WTC11 (cell line): Measurements from ENCODE around the gene SMURF1. TPM values are rescaled to one million over a fixed set of nuclear protein-coding genes. Genes with fewer than 3 reads are reported as not detected.
A peak's percentile ranks its signal among the peaks of the same experiment; 100 is the strongest.

ENCODE experiments used
- ATAC-seq: fragments of 200-7000 bp; cut with Tn5 transposase; 2 replicates; pipeline ENCODE4 v1.10.0; 2021; ENCODE audit warnings: mild to moderate bottlenecking, moderate library complexity
- CTCF ChIA-PET: fragments of 300-600 bp; sonication (Branson Sonifier 250); formaldehyde crosslinking; loops from one replicate; lab custom pipeline; 2021; ENCODE audit warnings: antibody characterized with exemption; lab: Charles Lee
- POLR2A ChIA-PET: fragments of 350-600 bp; sonication (Branson Sonifier 250); formaldehyde crosslinking; loops from one replicate; lab custom pipeline; 2021; ENCODE audit warnings: antibody characterized with exemption; lab: Charles Lee
- DNase-seq: peaks from one replicate; pipeline ENCODE4 v3.0.0; 2021; ENCODE audit warnings: low spot score
- H3K27ac Mint-ChIP-seq: 2 replicates; pipeline ENCODE4 v1.8.0; 2021; ENCODE audit warnings: mixed read lengths
- H3K27me3 Mint-ChIP-seq: 2 replicates; pipeline ENCODE4 v1.8.0; 2021; ENCODE audit warnings: low read depth, mild to moderate bottlenecking, moderate library complexity, mixed read lengths
- H3K36me3 Mint-ChIP-seq: 2 replicates; pipeline ENCODE4 v1.8.0; 2021; ENCODE audit warnings: mixed read lengths
- H3K4me1 Mint-ChIP-seq: 2 replicates; pipeline ENCODE4 v1.8.0; 2022; ENCODE audit warnings: mixed read lengths
- H3K4me3 Mint-ChIP-seq: 2 replicates; pipeline ENCODE4 v1.8.0; 2021; ENCODE audit warnings: mild to moderate bottlenecking, moderate library complexity, mixed read lengths
- H3K9me3 Mint-ChIP-seq: 2 replicates; pipeline ENCODE4 v1.8.0; 2021; ENCODE audit warnings: mixed read lengths
- AR ChIP-seq: fragments of 250-450 bp; sonication (Bioruptor Pico); IDR thresholded peaks from 2 replicates; pipeline ENCODE4 v1.9.0; 2021; ENCODE audit warnings: mild to moderate bottlenecking
- ATF2 ChIP-seq: sonication (generic); formaldehyde crosslinking; IDR thresholded peaks from 2 replicates; pipeline ENCODE4 v1.8.1; 2022; ENCODE audit warnings: low read depth, missing genetic modification reagents, borderline replicate concordance
- E2F4 ChIP-seq: sonication (generic); formaldehyde crosslinking; IDR thresholded peaks from 2 replicates; pipeline ENCODE4 v1.8.1; 2022; ENCODE audit warnings: low read depth, mild to moderate bottlenecking, moderate library complexity, missing genetic modification reagents, borderline replicate concordance
- EMX1 ChIP-seq: fragments of 250-450 bp; sonication (Bioruptor Pico); IDR thresholded peaks from 2 replicates; pipeline ENCODE4 v1.8.0; 2021; ENCODE audit warnings: mild to moderate bottlenecking
- JUN ChIP-seq: sonication (generic); formaldehyde crosslinking; IDR thresholded peaks from 2 replicates; pipeline ENCODE4 v1.8.0; 2023; ENCODE audit warnings: mild to moderate bottlenecking, missing genetic modification reagents
- MAX ChIP-seq: sonication (generic); formaldehyde crosslinking; IDR thresholded peaks from 2 replicates; pipeline ENCODE4 v1.8.0; 2022; ENCODE audit warnings: mild to moderate bottlenecking, missing genetic modification reagents
- NR2C2 ChIP-seq: sonication (generic); formaldehyde crosslinking; IDR thresholded peaks from 2 replicates; pipeline ENCODE4 v1.8.0; 2022; ENCODE audit warnings: mild to moderate bottlenecking, missing genetic modification reagents
- NR3C1 ChIP-seq: sonication (generic); formaldehyde crosslinking; conservative IDR thresholded peaks from 2 replicates; pipeline ENCODE4 v1.8.1; 2023; ENCODE audit warnings: low read depth, mild to moderate bottlenecking, missing genetic modification reagents
- SP1 ChIP-seq: sonication (generic); formaldehyde crosslinking; conservative IDR thresholded peaks from 2 replicates; pipeline ENCODE4 v1.8.1; 2022; ENCODE audit warnings: missing genetic modification reagents
- ZBTB43 ChIP-seq: sonication (generic); formaldehyde crosslinking; IDR thresholded peaks from 2 replicates; pipeline ENCODE4 v1.8.1; 2023; ENCODE audit warnings: mild to moderate bottlenecking, missing genetic modification reagents
- ZNF121 ChIP-seq: sonication (generic); formaldehyde crosslinking; IDR thresholded peaks from 2 replicates; pipeline ENCODE4 v1.8.0; 2023; ENCODE audit warnings: missing genetic modification reagents
- ZNF219 ChIP-seq: sonication (generic); formaldehyde crosslinking; IDR thresholded peaks from 2 replicates; pipeline ENCODE4 v1.8.0; 2023; ENCODE audit warnings: missing genetic modification reagents, mild to moderate bottlenecking, borderline replicate concordance
- ZNF232 ChIP-seq: sonication (generic); formaldehyde crosslinking; IDR thresholded peaks from 2 replicates; pipeline ENCODE4 v1.8.0; 2022; ENCODE audit warnings: mild to moderate bottlenecking, missing genetic modification reagents
- ZNF263 ChIP-seq: sonication (generic); formaldehyde crosslinking; IDR thresholded peaks from 2 replicates; pipeline ENCODE4 v1.8.1; 2022; ENCODE audit warnings: low read depth, mild to moderate bottlenecking, moderate library complexity, missing genetic modification reagents
- ZNF317 ChIP-seq: sonication (generic); formaldehyde crosslinking; IDR thresholded peaks from 2 replicates; pipeline ENCODE4 v1.8.1; 2023; ENCODE audit warnings: low read depth, mild to moderate bottlenecking, moderate library complexity, missing genetic modification reagents, borderline replicate concordance
- ZNF416 ChIP-seq: fragments of 250-450 bp; sonication (Bioruptor Pico); IDR thresholded peaks from 2 replicates; pipeline ENCODE4 v1.9.0; 2021; ENCODE audit warnings: mild to moderate bottlenecking, inconsistent platforms
- ZNF512 ChIP-seq: sonication (generic); formaldehyde crosslinking; IDR thresholded peaks from 2 replicates; pipeline ENCODE4 v1.8.1; 2022; ENCODE audit warnings: missing genetic modification reagents, borderline replicate concordance
- total RNA-seq: library from RNA; stranded (reverse); gene quantifications from 3 replicates; pipeline ENCODE4 v1.2.3, GENCODE V29; 2021

The SMURF1 gene
- total RNA-seq, 1 experiment from 2014 or later = 23.2 TPM

- Mint-ChIP-seq H3K27ac (no peak overlapping the region), H3K4me1 (no peaks in the 10 kb centered on the region; the same call in 1 of the 2 replicates), H3K36me3 (no peaks in the 10 kb centered on the region), H3K27me3 (peaks cover 7% of the 10 kb centered on the region; the same call in 1 of the 2 replicates), H3K9me3 (no peaks in the 10 kb centered on the region), H3K4me3 (no peak overlapping the region)
- ChIA-PET CTCF (no interaction called here), POLR2A (interaction anchor here (0.6 kb wide), 1 partner anchor 8 kb away, joined by 4 read pairs; no protein-coding TSS in a partner anchor)
- DNase-seq (no peak), ATAC-seq (no peak)
- TF ChIP-seq SP1 (CRISPR knock-in tag) (no peak), NR2C2 (CRISPR knock-in tag) (no peak), ZBTB43 (CRISPR knock-in tag) (no peak), AR (CRISPR knock-in tag) (no peak), ZNF512 (CRISPR knock-in tag) (no peak), NR3C1 (no peak), ZNF219 (no peak), EMX1 (CRISPR knock-in tag) (no peak)
Observed at GRCh38 chr7:99155211-99155610, 11.3 kb upstream of the SMURF1 start.

GRCh38 chr7:99146979-99147378 lies 3.1 kb upstream of the SMURF1 start:
- H3K27ac Mint-ChIP-seq = no peak overlapping the region
- H3K9me3 Mint-ChIP-seq = no peaks in the 10 kb centered on the region
- ATAC-seq (no peak), DNase-seq (no peak)
- no peak for TF ChIP-seq ZNF317 (CRISPR knock-in tag)
- POLR2A ChIA-PET = interaction anchor here (0.6 kb wide), 1 partner anchor 8 kb away, joined by 4 read pairs; no protein-coding TSS in a partner anchor
- H3K27me3 Mint-ChIP-seq = no peaks in the 10 kb centered on the region; the same call in 1 of the 2 replicates
- peaks cover 6% of the 10 kb centered on the region for H3K4me1 Mint-ChIP-seq
- H3K4me3 Mint-ChIP-seq = no peak overlapping the region
- H3K36me3 Mint-ChIP-seq = no peaks in the 10 kb centered on the region
- CTCF ChIA-PET = interaction anchor here (0.6 to 1.2 kb wide), 3 partner anchors 48 to 1744 kb away, joined by 4 to 5 read pairs (median 5); no protein-coding TSS in a partner anchor

GRCh38 chr7:99143521-99143852 lies 421 bp downstream of the SMURF1 start:
- H3K36me3 Mint-ChIP-seq = peaks cover 4% of the 10 kb centered on the region; the same call in 1 of the 2 replicates
- CTCF ChIA-PET = interaction anchor here (1.6 kb wide), 1 partner anchor 103 kb away, joined by 6 read pairs; no protein-coding TSS in a partner anchor

GRCh38 chr7:99142727-99143520 lies 984 bp downstream of the SMURF1 start:
- ChIA-PET CTCF (interaction anchor here (1.6 kb wide), 1 partner anchor 102 kb away, joined by 6 read pairs; no protein-coding TSS in a partner anchor), POLR2A (interaction anchor here (1.0 kb wide), 1 partner anchor 19 kb away, joined by 3 read pairs; no protein-coding TSS in a partner anchor)
- H3K4me3 Mint-ChIP-seq = peak overlapping the region; percentile 76
- DNase-seq (peak; percentile 98), ATAC-seq (peak; percentile 63)
- H3K4me1 Mint-ChIP-seq = peaks cover 44% of the 10 kb centered on the region
- peaks cover 4% of the 10 kb centered on the region; the same call in 1 of the 2 replicates for H3K36me3 Mint-ChIP-seq
- no peaks in the 10 kb centered on the region for H3K9me3 Mint-ChIP-seq
- no peaks in the 10 kb centered on the region; the same call in 1 of the 2 replicates for H3K27me3 Mint-ChIP-seq
- peak overlapping the region; percentile 76 for H3K27ac Mint-ChIP-seq
- no peak for TF ChIP-seq ZNF121 (CRISPR knock-in tag)
- TF ChIP-seq E2F4 (CRISPR knock-in tag) = no peak
- no peak for TF ChIP-seq ZNF219
- no peak for TF ChIP-seq ZNF232 (CRISPR knock-in tag)
- TF ChIP-seq MAX (CRISPR knock-in tag) = no peak
- no peak for TF ChIP-seq ZNF263
- no peak for TF ChIP-seq SP1 (CRISPR knock-in tag)
- TF ChIP-seq ZNF416 = no peak
- TF ChIP-seq ATF2 (CRISPR knock-in tag) = no peak

More at GRCh38 chr7:99143521-99143852, 421 bp downstream of the SMURF1 start:
- ATAC-seq (no peak), DNase-seq (no peak)
- no peak for TF ChIP-seq ZNF416
- 0 out of 2 replicates have a peak, but pooled peaks have one; percentile 19 for TF ChIP-seq JUN
- H3K9me3 Mint-ChIP-seq = no peaks in the 10 kb centered on the region
- H3K4me1 Mint-ChIP-seq = peaks cover 38% of the 10 kb centered on the region
- peak overlapping the region; percentile 76 for H3K4me3 Mint-ChIP-seq
- H3K27ac Mint-ChIP-seq = no peak overlapping the region
- POLR2A ChIA-PET = no interaction called here
- no peaks in the 10 kb centered on the region; the same call in 1 of the 2 replicates for H3K27me3 Mint-ChIP-seq
